BJ (cell line): Measurements from ENCODE around the gene NLRP2B. TPM values are rescaled to one million over a fixed set of nuclear protein-coding genes. Genes with fewer than 3 reads are reported as not detected.

ENCODE experiments used
- CTCF ChIA-PET: fragments of 350-600 bp; formaldehyde crosslinking; extraction: SDS; loops from one replicate; lab custom pipeline; 2021; ENCODE audit warnings: antibody characterized with exemption, inconsistent platforms; lab: Yijun Ruan, JAX
- POLR2A ChIA-PET: fragments of 300-600 bp; sonication (Branson Sonifier 250); formaldehyde crosslinking; extraction: SDS; loops from one replicate; lab custom pipeline; 2021; ENCODE audit warnings: antibody characterized with exemption; lab: Charles Lee
- DNase-seq: peaks from one replicate; pipeline ENCODE4 v3.0.0-alpha.2; 2011; ENCODE audit warnings: low read depth
- H3K27me3 ChIP-seq: 2 replicates; pipeline ENCODE4 v1.6.0; 2011; ENCODE audit warnings: low read length; ENCODE audit not compliant: control insufficient read depth, insufficient read depth
- H3K36me3 ChIP-seq: 2 replicates; pipeline ENCODE4 v1.5.1; 2011; ENCODE audit warnings: low read length; ENCODE audit not compliant: control insufficient read depth, insufficient read depth
- H3K4me3 ChIP-seq: 2 replicates; pipeline ENCODE4 v1.5.1; 2011; ENCODE audit warnings: low read depth, mild to moderate bottlenecking, control low read depth, low read length
- polyA plus RNA-seq: library from polyadenylated mRNA; depleted of rRNA; stranded (reverse); fragments of >200 nt; gene quantifications from 2 replicates; pipeline ENCODE4 v1.2.3, GENCODE V29; 2011
- TF ChIP-seq, protein P1 (sequence below): IDR thresholded peaks from 2 replicates; pipeline ENCODE4 v1.5.1; 2011; ENCODE audit warnings: low read depth, mild to moderate bottlenecking, control low read depth, inconsistent platforms, low read length, moderate library complexity; ENCODE audit not compliant: insufficient read depth

NLRP2B gene
- polyA plus RNA-seq, 1 experiment = not detected

DNA sequence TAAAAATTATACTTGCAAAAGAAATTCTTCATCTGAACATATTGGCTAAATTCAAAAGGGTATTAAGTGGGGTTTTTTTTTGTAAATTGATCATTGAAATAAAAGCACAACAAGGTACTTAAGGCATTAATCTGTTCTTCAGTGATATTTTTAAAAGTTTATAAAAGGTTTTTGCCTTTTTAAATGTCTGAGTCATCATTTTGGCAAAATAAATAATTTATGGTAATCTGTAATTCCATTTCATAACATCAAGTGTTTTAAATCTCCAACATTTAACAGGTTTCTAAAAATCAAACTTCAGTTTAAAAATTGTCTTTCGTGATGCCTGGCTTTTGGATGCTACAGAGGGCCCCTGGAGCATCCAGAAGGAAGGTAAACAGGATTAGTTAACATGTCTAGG, 27.4 kb downstream of the NLRP2B start:
- H3K27me3 ChIP-seq = no peaks in the 10 kb centered on the region
- H3K36me3 ChIP-seq = no peaks in the 10 kb centered on the region
- no peak for DNase-seq
- ChIA-PET CTCF (no interaction called here), POLR2A (no interaction called here)
- TF ChIP-seq, protein P1, sequence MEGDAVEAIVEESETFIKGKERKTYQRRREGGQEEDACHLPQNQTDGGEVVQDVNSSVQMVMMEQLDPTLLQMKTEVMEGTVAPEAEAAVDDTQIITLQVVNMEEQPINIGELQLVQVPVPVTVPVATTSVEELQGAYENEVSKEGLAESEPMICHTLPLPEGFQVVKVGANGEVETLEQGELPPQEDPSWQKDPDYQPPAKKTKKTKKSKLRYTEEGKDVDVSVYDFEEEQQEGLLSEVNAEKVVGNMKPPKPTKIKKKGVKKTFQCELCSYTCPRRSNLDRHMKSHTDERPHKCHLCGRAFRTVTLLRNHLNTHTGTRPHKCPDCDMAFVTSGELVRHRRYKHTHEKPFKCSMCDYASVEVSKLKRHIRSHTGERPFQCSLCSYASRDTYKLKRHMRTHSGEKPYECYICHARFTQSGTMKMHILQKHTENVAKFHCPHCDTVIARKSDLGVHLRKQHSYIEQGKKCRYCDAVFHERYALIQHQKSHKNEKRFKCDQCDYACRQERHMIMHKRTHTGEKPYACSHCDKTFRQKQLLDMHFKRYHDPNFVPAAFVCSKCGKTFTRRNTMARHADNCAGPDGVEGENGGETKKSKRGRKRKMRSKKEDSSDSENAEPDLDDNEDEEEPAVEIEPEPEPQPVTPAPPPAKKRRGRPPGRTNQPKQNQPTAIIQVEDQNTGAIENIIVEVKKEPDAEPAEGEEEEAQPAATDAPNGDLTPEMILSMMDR = no peak
- no peak overlapping the region for H3K4me3 ChIP-seq

DNA sequence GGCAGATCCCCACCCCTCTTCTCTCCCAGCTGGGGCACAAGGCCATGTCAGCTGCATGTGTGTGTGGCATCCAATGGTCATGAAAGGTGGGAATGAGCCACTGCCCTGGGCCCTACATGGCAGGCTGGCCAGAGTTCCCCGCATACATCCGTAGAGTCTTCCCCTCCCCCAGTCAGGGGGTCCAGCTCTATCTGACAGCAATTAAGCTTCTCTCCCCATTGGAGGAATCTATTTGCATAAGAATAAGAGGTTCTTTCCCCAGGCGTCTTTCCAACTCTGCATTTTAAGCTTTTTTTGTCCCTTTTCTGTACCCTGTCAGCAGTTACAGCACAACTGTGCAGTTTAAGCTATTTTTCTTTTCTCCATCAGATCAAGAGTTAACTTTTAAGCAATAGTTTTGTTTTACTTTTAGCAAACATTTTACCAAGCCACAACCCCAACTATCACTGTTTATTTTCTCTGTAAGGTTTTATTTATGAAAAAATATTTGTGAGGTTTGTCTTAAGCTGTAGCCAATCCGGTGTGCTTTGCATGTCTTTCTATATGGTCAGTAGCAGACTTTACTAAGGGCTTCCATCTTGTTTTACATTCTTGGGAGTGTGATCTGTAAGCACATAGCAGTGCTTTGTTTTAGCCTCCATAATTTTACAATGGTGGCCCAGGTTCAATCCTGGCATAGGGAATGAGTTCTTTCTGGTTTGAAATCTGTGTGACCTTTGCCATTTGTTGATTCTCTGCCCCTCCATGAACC, 28.7 kb downstream of the NLRP2B start:
- no peak for DNase-seq
- POLR2A ChIA-PET = no interaction called here

DNA sequence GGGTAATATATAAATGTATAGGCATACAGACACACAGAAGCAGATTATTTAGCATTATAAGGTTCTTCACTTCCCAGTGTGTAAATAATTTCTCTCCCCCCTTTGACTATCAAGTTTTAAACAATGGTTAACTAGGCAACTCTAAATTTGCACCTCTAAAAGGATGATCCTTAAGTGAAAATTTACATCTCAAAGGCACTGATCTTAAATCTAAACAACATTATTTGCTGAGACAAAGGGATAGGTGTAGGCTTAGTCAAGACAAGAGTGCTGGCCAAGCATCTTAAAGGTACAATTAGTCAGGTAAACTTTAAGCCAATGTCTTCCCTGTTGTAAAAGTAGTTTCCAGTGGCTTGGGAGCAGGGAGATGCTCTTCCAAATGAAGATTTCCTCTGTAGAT, 33.0 kb downstream of the NLRP2B start:
- TF ChIP-seq, protein P1 = no peak
- no peak for DNase-seq
- ChIA-PET POLR2A (no interaction called here), CTCF (no interaction called here)
- H3K27me3 ChIP-seq = no peaks in the 10 kb centered on the region
- no peaks in the 10 kb centered on the region for H3K36me3 ChIP-seq
- H3K4me3 ChIP-seq = no peak overlapping the region

More for the DNA sequence above, 28.7 kb downstream of the NLRP2B start:
- TF ChIP-seq, protein P1 = no peak
- CTCF ChIA-PET = no interaction called here
- no peaks in the 10 kb centered on the region for H3K36me3 ChIP-seq
- H3K4me3 ChIP-seq = no peak overlapping the region
- no peaks in the 10 kb centered on the region for H3K27me3 ChIP-seq

DNA sequence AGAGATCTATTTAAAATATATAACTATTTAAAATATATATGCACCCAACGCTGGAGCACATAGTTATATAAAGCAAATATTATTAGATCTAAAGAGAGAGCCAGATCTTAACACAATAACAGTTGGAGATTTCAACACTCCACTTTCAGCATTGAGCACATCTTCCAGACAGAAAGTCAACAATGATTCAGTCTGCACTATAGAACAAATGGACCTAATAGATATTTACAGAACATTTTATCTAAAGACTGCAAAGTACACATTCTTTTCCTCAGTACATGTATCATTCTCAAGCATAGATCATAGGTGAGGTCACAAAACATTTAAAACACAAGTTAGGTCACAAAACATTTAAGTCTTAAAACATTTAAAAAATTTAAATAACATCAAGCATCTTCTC, 36.4 kb downstream of the NLRP2B start:
- Histone ChIP-seq H3K27me3 (no peaks in the 10 kb centered on the region), H3K36me3 (no peaks in the 10 kb centered on the region), H3K4me3 (no peak overlapping the region)
- ChIA-PET POLR2A (no interaction called here), CTCF (no interaction called here)
- TF ChIP-seq, protein P1 = no peak
- no peak for DNase-seq

DNA sequence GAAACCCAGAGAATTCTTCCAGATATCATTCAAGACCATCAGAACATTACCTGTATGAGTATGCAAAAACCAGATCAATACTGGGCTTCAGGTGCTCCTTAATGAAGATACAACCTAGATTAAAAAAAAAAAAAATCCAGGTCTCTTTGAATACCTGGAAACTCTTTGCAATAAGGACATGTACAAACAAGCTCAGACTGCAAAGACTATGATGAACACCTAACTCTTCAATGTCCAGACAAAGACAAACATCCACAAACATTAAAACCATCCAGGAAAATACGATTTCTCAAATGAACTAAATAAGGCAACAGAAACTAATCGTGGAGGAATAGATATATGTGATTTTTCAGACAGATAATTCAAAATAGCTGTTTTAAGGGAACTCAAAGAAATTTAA, 38.7 kb downstream of the NLRP2B start:
- H3K36me3 ChIP-seq = no peaks in the 10 kb centered on the region
- DNase-seq = no peak
- ChIA-PET POLR2A (no interaction called here), CTCF (no interaction called here)
- H3K27me3 ChIP-seq = no peaks in the 10 kb centered on the region
- no peak overlapping the region for H3K4me3 ChIP-seq
- TF ChIP-seq, protein P1 = no peak
